Measurements from ENCODE around the gene HOXA3.

The HOXA3 gene

GRCh38 chr7:27111042-27111750, 41.2 kb downstream of the HOXA3 start:
- no peak overlapping the region for H3K27ac ChIP-seq
- TF ChIP-seq, protein P1, sequence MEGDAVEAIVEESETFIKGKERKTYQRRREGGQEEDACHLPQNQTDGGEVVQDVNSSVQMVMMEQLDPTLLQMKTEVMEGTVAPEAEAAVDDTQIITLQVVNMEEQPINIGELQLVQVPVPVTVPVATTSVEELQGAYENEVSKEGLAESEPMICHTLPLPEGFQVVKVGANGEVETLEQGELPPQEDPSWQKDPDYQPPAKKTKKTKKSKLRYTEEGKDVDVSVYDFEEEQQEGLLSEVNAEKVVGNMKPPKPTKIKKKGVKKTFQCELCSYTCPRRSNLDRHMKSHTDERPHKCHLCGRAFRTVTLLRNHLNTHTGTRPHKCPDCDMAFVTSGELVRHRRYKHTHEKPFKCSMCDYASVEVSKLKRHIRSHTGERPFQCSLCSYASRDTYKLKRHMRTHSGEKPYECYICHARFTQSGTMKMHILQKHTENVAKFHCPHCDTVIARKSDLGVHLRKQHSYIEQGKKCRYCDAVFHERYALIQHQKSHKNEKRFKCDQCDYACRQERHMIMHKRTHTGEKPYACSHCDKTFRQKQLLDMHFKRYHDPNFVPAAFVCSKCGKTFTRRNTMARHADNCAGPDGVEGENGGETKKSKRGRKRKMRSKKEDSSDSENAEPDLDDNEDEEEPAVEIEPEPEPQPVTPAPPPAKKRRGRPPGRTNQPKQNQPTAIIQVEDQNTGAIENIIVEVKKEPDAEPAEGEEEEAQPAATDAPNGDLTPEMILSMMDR (conservative IDR thresholded peaks at IDR 0.05): no peak

DNA sequence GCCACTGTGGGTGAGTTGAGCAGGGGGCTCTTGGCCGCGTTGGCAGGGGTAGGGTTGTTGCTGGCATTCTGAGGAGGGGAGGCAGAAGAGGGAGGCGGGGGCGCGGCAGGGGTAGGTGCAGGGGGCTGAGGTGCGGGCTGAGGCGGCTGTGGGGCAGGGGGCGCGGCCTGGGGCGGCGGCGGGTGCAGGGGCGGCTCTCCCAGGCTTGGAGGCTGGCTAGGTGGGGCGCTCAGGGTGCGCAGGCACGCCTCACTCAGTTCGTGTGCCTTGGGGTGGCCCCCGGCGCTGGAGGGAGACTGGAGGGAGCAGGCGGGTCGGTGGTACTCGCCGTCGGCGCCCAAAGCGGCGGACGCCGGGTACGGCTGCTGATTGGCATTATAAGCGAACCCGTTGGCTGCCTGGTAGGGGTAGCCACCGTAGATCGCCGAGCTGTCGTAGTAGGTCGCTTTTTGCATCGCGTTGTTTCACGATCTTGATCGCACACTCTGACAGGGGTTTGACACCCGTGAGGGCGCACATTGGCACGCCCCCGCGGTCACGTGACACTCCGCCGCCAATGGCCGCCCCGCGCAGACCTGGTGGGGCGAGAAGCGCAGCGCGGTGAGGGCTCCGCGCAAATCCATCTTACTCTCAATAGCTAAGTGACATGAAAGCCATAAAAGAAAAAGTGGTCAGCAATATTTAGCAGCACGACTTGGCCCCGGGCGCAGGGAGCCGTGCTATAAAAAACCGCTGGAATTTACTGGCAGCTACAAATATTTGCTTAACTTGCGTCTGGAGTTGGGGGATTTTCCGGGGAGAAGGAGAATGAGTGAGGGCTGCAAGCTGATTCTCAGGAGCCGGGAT, 42.0 kb downstream of the HOXA3 start:
- no peak overlapping the region for H3K27ac ChIP-seq
- TF ChIP-seq, protein P1 (conservative IDR thresholded peaks at IDR 0.05): no peak

DNA sequence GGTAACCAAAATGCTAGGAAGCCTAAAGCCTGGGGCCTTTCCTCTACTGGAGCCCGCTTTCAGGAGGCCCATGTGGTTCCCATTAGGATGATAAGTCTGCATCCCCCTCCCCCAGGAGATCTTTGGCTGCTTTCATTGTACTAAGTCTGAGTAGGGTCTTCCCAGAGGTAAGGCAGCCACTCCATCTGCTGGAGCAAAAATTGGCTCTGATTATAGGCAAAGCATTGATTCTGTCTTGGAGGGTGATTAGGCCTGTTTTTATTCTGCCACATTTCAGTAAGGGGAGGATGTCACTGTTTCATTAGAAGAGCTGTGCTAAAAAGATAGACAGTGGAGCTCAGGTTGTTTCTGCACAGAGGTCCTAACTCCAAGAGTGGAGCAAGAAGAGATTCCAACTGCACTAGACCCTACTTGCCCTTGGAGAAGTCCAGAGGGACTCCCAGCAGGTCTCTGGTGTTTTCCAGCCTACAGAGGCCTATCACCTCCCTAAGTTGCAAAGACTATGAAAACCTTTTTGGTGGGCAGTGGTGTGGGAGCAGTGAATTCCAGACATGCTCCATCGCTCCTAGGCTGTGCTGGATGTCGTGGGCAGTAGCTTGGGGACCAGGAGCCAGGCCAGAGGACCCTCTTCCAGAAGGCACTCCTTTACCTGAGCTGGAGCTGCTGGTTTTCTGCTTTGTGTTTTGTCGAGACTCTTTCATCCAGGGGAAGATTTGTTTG, 42.8 kb downstream of the HOXA3 start:
- TF ChIP-seq, protein P1 (conservative IDR thresholded peaks at IDR 0.05): no peak
- no peak overlapping the region for H3K27ac ChIP-seq

GRCh38 chr7:27108390-27109127, 43.8 kb downstream of the HOXA3 start:
- TF ChIP-seq, protein P1 (conservative IDR thresholded peaks at IDR 0.05): no peak
- H3K27ac ChIP-seq: no peak overlapping the region

DNA sequence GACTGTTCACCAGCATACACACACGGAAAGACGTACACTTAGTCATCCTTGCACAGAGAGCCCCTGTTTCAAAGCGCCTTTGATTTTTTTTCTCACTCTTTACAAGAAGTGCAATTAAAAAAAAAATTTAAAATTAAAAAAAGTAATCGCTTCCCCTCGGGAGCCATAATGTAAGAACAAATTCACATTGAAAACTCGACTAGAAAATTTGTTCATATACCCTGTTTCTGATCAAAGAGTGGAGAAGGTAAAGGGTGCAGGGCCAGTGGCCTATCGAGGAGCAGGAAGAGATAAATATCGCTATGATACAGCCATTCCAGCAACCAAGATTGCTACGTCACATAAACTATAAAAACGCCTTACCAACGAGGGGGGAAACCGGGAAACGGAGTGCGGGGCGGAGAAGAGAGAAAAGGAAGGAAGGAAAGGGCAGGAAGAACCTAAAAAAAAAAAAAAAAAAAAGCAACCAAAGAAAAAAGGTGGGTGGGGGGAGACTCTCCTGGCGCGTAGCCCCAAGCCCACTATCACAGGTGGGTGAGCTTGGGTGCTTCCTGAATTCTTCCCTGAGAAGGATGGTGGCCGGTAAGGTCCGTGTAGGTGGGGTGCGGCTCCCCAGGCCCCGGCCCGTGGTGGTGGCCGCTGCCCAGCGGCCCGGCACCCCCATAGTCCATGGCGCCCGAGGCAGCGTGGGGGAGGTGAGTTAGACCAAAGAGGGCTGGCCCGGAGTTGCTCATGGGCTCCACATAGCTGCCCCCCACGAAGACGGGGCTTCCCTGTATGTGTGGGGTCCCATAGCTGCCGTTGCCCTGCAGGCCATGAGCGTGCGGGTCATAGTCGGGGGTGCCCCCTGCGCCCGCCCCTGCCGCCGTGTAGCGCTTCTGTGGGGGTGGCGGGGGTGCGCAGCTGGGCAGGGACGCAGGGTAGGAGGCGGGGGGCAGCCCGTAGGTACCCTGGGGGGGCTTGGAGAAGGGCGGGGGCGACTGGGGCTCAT, 44.7 kb downstream of the HOXA3 start:
- TF ChIP-seq, protein P1 (conservative IDR thresholded peaks at IDR 0.05): no peak
- no peak overlapping the region for H3K27ac ChIP-seq

GRCh38 chr7:27106901-27107240, 45.5 kb downstream of the HOXA3 start:
- no peak overlapping the region for H3K27ac ChIP-seq
- TF ChIP-seq, protein P1 (conservative IDR thresholded peaks at IDR 0.05): no peak
